H1 (cell line): ENCODE results near the gene CHCHD6. TPM values are rescaled to one million over a fixed set of nuclear protein-coding genes. Genes with fewer than 3 reads are reported as not detected.

Source experiments
- CBX5 ChIP-seq: fragments of 300-800, 300-1000 bp; sonication (generic); IDR thresholded peaks from 2 replicates; pipeline ENCODE4 v1.7.1; 2016; ENCODE audit warnings: antibody characterized with exemption, low read length, low read depth
- CHD7 ChIP-seq: fragments of 300-600 bp; sonication (generic); IDR thresholded peaks from 2 replicates; pipeline ENCODE4 v1.7.1; 2012; ENCODE audit warnings: low read length, moderate library complexity, mild to moderate bottlenecking, inconsistent platforms; ENCODE audit not compliant: insufficient replicate concordance
- GABPA ChIP-seq: IDR thresholded peaks from 2 replicates; pipeline ENCODE4 v1.6.1; 2011; ENCODE audit warnings: mild to moderate bottlenecking, low read length, moderate library complexity, borderline replicate concordance; ENCODE audit not compliant: insufficient read depth
- JUN ChIP-seq: IDR thresholded peaks from 2 replicates; pipeline ENCODE4 v1.6.1; 2011; ENCODE audit warnings: low read depth, mild to moderate bottlenecking, improper control_type of control experiment, low read length
- KDM1A ChIP-seq: fragments of 200-600, 300-600 bp; sonication (generic); IDR thresholded peaks from 2 replicates; pipeline ENCODE4 v1.7.1; 2016; ENCODE audit warnings: mild to moderate bottlenecking, low read length, borderline replicate concordance
- POLR2A ChIP-seq, 2 experiments: IDR thresholded peaks; 1 replicate in 1 of 2; 2 replicates in 1 of 2; pipeline ENCODE4 v1.6.1; 2011; ENCODE audit warnings: low read depth in 2 of 2, low read length in 2 of 2, mild to moderate bottlenecking in 2 of 2; ENCODE audit errors: control extremely low read depth in 1 of 2
- POLR2AphosphoS5 ChIP-seq: IDR thresholded peaks from 2 replicates; pipeline ENCODE4 v1.6.1; 2011; ENCODE audit warnings: low read depth, low read length
- SIX5 ChIP-seq: IDR thresholded peaks from 2 replicates; pipeline ENCODE4 v1.6.1; 2011; ENCODE audit warnings: mild to moderate bottlenecking, low read depth, low read length
- SP1 ChIP-seq: IDR thresholded peaks from 2 replicates; pipeline ENCODE4 v1.6.1; 2011; ENCODE audit warnings: low read depth, low read length
- SP4 ChIP-seq: IDR thresholded peaks from 2 replicates; pipeline ENCODE4 v1.6.1; 2012; ENCODE audit warnings: low read length, inconsistent platforms
- TBP ChIP-seq: IDR thresholded peaks from 2 replicates; pipeline ENCODE4 v1.6.1; 2011; ENCODE audit warnings: low read depth, low read length, improper control_type of control experiment
- TEAD4 ChIP-seq: IDR thresholded peaks from 2 replicates; pipeline ENCODE4 v1.6.1; 2012; ENCODE audit warnings: low read depth, low read length, inconsistent platforms, mixed read lengths
- USF2 ChIP-seq: IDR thresholded peaks from 2 replicates; pipeline ENCODE4 v1.6.1; 2011; ENCODE audit warnings: low read length, improper control_type of control experiment
- polyA plus RNA-seq, 7 experiments: library from polyadenylated mRNA; depleted of rRNA in 3 of 7; stranded (reverse) in 5 of 7; unstranded in 2 of 7; fragments of >200 nt in 5 of 7; fragments of 200-250 nt in 2 of 7; gene quantifications; 1 replicate in 5 of 7; 2 replicates in 1 of 7; 4 replicates in 1 of 7; pipeline versions ENCODE4 v1.2.1 to v1.2.3, GENCODE V29; 2011 to 2013; ENCODE audit warnings: missing spikeins in 2 of 7, mixed read lengths in 2 of 7
- total RNA-seq: library from RNA; stranded (reverse); fragmentation: NEBNext Ultra II Directional; extraction: Animal tissue kit (Norgen Biotek cat#: 25700); gene quantifications from 2 replicates; pipeline ENCODE4 v1.2.1, GENCODE V29; 2021

Gene CHCHD6
- total and polyA plus RNA-seq, 2 of the 8 experiments (the other 6 are each of a cell fraction or from before 2014, with no cell fraction given) = 32.4 to 37.6 TPM

- TF ChIP-seq CHD7 = no peak
- no peak for TF ChIP-seq KDM1A
- TF ChIP-seq TBP = no peak
- no peak for TF ChIP-seq SP1
- no peak for TF ChIP-seq USF2
- TF ChIP-seq CBX5 = no peak
- no peak for TF ChIP-seq POLR2A (IDR thresholded peaks at IDR 0.05; ENCODE audit: control extremely low read depth in 1 of 2, low read depth in 2 of 2, low read length in 2 of 2)
- no peak for TF ChIP-seq JUN
- no peak for TF ChIP-seq SIX5
- TF ChIP-seq SP4 = no peak
- no peak for TF ChIP-seq POLR2AphosphoS5
- TF ChIP-seq TEAD4 = no peak
- no peak for TF ChIP-seq GABPA
These were observed 45.5 kb downstream of the CHCHD6 start (continued) for GRCh38 chr3:126749547-126749875.
